SKM-1 (cell line): ENCODE data around the gene CHDH.
A peak's percentile ranks its signal among the peaks of the same experiment; 100 is the strongest.

ENCODE experiments used
- DNase-seq: peaks from one replicate; lab custom pipeline; 2025; ENCODE audit not compliant: unreplicated experiment; lab: John Stamatoyannopoulos, UW

The CHDH gene

DNA sequence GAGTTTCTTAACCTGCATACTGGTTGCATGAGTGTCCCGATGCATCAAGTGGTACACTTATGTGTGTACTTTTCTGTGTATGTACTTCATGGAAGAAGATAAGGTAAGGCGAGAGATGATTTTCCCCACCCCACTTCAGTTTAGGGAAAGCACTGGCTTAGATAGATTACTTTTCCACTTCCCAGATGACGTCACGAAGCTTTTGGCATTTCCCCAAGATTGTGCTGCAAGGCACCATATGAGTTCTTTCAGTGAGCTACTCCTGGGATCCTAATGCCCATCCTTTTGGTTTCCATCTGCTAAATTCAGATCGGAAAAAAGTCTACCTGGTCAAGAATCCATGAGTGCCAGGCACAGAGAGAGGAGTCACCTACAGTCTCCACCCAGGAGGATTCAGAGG lies 4.7 kb upstream of the CHDH start:
- no peak for DNase-seq

DNA sequence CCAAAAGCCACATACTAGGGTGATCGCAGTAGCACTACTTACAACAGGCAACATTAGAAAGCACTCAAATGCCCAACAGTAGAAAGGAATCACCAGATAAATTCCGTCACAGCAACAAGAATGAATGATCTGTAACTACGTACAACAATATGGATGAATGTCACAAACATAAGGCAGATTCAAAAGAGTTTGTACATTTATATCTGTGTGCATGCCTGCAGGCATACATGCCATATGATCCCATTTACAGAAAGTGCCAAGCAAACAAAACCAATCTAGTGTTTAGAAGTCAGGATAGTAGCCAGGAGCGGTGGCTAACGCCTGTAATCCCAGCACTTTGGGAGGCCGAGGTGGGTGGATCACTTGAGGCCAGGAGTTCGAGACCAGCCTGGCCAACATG lies 3.7 kb upstream of the CHDH start:
- no peak for DNase-seq

DNA sequence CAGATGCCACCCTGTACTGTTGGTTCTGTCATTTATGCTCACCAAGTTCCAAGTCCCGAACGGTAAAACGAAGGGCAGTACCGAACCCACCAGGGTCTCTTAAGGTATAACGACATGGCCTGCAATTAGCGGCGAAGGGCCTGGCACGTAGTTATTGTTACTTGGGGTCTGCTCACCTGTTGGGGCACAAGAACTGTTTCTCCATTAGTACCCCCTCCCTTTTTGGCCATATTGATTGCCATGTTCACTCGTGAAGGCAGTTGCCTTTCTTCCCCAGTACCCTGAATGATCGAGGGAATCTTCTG lies 584 bp upstream of the CHDH start:
- DNase-seq, result no peak

DNA sequence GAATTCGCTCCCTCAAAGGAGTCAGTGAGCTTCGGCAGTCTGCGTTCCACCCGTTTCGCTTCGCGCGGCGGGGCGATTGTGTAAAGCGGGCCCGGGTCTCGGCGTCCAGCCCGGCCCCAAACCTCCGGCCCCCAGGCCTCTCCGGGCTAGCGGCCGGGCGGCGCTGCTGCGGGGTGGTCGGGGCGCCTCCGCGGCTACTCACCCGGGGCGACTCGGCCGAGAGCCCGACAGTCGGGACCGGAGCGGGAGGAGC lies 412 bp downstream of the CHDH start:
- DNase-seq, result no peak

DNA sequence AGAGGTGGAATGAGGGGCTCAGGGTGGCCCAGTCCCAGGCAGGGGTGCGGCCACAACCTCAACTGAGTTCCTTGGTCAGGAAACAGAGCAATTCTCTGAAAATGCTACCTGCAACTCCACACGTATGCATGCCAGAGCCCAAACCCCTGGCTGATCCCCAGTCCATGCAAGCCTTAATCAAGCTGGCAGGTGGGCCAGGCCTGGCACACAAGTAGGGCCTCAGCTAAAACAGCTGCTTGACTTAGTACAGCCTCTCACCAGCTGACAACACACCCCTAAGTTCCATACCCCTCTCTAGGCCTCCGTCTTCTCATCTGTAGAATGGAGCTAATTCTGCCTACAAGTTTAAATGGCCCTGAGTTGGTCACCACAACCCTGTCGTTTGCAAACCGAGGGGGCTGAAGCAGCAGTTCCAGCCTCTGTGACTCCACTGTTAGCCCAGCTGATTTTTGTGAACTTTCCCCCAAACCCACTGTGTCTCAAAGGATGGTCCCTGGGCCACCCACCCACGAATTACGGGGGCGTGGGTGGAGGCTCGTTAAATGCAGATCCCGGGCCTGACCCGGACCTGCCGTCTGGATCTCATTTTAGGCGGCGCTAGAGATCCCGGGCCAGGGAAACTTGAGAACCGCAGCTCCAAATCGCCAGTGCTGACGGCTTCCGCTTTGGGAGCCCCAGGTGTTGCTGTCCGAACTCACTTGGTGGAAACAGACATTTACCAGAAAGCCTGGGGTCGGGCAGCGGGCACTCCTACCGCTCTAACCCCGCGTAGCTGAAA lies 927 bp downstream of the CHDH start:
- peak; percentile 15 for DNase-seq

DNA sequence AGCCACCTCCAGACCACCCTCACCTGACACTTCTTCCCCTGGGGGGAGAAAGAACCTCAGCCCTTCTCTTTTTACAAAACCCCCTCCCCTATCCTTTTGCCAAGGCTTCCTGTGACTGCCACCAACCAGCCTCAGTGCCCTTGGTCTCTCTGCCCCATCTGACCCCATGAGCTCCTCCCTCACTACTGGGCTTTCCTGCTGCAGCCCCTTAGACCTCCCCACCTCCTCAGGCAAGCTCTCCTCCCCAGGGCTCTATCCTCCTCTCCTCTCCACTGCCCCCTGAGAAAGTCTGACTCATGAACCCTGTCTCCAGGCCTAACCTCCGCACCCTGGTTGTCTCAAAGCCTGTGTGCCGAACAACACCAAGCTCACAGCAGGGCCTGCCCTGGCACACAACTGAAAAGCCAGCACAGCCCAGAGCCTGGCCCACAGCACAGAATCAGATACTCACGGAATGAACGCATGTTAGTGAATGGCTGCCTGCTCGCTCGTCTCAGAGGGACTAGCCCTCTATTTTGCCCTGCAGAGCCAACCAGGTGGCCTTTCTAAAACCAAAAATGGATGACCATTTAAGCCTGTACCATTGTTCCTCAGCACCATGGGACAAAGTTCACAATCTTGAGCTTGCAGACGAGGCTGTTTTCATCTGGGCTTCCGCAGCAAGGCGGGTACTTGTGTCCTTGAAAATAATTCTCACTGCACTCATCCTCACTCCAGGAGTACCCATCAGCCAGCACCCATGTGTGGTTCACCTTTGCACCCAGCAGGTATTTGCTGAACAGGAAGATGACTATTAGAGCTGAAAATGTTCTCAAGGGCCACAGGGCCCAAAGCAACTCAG lies 1.7 kb downstream of the CHDH start:
- DNase-seq, result no peak

DNA sequence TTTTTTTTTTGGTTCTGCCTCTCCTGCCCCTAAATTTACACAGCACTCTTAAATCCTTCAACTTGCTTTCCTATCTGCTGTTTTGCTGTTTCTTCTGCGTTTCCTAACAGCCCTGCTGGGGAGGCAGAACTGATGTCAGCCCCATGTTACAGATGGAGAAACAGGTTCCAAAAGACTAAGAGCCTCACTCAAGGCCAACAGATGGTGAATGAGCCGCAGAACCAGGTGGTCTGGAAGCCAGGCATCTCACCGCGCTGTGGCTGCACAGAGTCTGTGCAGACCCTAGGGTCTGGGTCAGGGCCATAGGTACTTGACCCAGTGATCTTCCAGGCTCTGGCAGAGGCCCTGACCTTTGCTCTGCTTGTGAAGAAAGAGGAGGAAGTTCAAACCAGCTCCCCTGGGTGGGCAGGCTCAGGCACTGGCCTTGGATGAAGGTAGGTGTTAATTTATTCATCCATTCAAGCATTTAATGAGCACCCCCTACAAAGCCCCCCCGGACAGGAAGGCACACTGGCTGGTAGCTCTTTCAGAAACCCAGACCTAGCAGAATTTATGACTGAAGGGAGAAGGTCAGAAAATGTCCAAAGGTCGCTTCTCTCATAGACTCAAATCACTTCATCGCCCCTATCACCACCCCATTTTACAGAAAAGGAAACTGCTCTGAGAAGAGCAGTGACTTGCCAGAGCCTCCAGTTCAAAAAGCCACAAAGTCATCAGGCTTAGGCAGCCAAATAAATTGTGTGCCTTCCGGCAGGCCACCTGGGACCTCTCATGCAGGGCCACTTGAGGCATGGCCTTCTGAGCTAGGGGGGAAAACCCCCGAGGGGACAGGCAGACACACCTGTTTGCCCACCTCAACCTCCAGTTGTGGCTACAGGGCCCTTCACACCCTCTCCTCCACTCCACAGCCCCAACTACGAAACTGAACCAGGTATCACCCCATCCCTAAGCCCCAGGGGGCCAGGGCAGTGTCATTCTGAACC lies 2.7 kb downstream of the CHDH start:
- DNase-seq, result no peak

DNA sequence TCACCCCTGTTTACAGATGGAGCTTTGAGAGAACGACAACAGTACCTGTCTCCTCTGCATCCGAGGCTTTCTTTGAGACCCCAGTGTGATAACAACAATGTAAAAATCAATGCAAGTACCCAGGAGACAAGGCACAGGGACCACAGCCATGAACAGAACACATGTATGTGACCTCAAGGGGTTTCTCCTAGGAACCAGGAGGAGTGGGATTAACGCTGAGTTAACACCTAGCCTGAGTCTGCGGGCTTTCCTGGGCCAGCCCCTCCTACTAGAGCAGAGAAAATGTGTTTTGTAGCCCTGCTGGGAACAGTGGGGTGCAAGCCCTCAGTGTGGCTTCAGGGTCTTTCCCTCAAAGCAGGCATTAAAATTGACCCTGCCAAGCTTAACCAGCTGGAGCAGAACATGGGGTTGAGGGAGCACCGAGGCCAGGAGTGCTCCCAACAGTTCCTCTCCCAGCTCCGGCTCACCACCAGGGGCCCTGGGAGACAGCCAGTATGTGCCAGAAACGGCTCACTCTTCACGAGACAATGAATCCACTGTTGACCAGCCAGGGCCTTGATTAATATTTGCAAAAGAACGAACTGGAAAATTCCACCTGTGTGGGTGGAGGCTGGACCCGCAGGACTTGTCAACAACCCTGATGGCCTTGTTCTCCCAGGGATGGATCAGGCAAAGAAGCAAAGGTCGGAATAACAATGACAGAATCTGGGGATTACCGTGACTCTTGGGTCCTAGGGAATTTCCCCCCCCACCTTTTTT lies 3.6 kb downstream of the CHDH start:
- no peak for DNase-seq

DNA sequence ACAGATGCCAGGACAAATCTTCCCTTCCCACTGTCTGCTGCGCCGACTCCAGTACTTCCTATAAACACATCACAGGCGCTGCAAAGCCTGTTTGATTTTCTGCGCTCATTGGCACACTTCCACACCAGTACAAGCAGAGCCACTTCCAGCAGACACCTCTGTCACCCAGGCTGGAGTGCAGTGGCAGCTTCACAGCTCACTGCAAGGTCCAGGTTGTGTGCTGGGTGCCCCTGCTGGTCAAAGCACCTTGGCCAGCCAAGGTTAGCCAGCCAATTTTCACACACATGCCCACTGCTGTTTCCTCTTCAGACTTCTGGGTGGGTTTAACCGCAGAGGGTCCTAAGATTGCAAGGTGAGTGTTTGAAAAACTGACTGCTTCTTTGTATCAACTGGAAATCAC lies 4.9 kb downstream of the CHDH start:
- DNase-seq, result no peak

DNA sequence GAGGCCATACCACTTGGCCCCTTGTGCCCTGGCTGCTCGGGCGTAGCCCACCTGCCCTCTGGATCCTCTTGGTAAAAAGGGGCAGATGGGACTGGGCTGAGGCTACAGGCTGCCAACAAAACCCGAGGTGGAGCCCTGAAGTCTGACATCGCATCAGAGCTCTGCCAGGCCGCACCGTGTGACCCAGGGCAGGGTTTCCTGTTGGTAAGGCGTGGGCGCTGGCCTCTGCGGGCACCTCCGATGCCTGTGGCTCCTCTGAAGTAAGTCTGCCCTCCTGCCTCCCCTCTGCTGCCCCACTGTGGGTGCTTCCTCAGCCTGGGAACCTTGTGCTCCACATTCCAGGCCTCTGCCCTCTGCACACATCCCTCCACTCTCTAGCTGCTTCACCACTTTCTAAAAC lies 8.9 kb downstream of the CHDH start:
- no peak for DNase-seq

DNA sequence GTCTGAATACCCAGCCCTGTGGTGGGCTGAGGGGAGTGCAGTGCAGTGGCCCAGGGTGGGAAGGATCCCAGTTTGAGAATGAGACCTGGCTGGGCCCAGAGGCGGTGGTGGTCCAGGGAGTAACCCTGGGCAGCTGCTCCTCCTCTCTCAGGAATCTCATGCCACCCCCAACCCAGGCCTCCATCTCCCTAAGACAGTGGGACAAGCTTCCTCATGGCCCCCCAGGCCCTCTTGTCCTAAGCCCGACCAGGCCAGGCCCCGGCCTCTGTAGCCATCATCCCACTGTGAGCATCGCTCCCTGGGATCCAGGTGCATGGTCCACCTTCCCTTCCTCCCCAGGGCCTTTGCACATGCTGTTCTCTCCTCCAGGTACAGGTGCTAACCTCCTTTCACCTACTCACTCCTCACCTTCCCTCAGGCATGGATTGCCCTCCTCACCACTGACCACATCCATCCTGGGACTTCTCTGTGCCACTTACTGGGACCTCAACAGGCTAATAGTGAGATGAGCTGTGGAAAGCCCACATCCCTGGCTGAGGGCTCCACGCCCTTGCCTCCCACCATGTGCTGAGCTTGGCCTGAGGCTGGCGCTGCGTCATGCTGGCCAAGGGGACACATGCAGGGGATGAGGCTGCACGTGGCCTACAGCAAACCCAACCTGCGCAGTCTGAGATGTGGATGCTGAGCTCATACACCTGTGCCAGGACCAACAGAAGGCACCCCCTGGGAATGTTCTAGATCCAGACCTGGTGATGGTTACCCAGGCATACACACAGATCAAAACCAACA lies 9.9 kb downstream of the CHDH start:
- DNase-seq, result no peak

DNA sequence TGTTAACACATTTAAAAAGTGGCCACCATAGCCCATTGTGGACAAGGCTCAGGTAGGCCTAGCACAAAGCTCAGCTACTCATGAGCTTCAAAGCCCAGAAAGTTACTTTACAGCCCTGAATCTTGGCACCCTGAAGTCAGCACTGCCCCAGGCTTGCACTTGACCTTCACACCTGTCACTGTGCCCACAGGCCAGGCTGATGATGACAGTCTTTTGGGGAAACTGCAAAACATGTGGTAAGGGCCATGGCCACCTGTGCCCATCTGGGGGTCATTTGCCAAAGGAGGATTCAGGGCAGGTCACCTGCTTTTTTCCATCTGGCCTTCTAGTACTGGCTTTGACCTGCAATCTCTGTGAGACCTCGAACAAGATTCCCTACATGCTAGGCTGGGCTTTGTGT lies 11.0 kb downstream of the CHDH start:
- DNase-seq, result no peak

DNA sequence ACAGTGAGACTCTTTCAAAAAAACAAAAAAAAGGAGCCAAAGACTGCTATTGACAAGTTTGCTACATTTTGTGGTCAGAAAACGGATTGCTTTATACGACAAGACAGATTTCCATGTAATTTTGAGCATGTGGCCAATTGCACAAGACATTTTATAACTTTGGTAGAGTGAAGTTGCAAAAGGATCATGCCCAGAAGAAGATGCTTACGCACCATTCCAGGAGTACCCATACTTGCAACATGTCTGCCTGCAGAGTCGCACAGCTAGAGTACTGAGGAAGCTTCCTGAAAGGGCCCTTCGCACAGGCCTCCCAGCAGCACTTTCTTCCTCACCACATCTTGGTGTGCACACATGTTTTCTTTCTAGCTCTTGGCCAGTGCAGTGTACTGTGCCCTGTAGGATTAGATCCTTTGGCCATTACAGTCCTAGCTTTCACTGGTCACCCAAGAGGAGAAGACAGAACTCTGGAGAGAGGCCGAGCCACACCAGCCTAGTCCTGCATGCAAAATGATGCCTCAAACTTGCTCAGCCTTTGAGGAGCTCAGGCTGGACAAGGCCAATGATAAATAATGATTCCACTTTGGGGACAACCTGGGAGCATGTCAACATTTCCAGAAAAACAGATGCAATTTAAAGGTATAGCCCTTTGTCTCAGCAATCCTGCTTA lies 11.7 kb downstream of the CHDH start:
- peak; percentile 31 for DNase-seq

DNA sequence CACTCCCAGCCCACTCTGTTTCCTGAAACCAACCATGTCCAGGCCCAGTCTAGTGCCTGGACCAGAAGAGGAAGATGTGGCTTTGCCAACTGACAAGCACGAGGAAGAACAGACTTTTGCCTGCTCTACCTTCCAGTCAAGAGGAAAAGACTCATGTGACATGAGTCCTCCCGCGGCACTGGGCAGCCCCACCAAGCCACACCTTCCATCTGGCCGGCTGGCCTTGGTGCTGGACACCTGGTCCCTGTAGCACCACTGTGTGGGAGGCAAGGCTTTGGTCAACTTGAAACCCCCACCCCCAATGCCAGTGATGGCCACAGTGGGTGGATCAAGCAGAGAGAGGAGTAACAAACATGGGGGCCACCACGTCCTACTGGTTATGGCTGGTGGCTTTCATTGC lies 12.5 kb downstream of the CHDH start:
- DNase-seq, result no peak

DNA sequence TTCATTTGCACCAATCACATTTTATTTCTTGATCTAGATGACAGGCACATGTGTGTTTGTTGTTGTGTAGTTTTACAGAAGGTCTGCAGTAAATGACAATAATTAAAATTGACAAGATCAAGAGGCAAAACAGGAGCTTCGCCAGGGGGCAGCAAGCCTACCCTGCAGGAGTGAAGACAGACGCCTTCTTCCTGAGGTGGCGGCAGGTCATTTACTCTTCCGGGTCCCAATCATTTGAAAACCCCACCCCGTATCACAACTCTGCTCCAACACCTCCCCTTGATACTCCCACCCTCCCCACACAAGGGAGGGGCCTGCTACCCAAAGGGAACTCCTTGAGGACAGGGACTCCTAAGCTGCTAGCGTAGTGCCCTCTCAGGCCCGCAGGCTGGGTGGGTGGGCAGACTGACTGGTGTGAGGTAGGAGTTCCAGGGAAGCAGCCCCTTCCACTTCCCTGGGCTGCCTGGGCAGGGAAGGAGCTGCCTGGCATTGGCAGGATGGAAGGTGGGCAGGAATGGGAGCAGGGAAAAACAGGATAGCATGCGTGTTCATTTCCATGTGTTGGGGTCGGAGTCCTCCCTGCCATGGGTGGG lies 13.1 kb downstream of the CHDH start:
- no peak for DNase-seq

DNA sequence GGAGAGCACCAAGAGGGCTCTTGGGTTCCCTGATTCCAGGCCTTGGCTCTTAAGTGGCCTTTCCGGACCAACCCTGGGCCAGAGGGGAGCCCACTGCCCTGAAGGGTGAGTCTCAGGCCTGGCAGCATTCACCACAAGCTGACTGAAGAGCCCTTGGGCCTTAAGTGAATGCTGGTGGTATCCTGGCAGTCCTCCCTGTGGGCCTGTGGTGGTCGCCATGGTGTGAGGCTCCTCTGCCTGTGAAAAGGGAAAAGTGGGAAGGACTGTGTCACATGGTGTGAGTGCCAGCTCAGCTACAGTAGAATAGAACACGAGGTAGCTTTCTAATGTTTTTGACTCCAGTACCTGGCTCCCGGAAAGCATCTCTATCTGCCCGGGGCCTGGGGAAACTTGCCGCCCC lies 15.3 kb downstream of the CHDH start:
- no peak for DNase-seq

DNA sequence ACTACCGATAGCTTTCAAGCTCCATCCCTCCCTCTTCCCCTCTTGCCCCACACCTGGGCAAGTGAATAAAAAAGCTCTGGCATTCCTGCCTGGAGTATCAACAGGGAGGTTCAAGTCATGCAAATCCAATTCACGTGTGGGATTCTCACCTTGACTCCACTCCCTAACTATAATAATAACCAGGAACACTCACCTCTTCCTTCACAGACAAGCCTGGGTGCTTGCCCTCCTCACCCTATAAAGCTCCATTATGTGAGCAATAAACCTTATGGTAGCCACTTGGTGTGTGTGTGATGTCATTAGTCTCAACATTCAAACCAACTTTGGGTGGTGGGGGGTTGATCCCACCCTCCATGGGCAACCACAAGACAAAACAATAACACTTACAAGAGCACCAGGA lies 16.6 kb downstream of the CHDH start:
- DNase-seq, result no peak

DNA sequence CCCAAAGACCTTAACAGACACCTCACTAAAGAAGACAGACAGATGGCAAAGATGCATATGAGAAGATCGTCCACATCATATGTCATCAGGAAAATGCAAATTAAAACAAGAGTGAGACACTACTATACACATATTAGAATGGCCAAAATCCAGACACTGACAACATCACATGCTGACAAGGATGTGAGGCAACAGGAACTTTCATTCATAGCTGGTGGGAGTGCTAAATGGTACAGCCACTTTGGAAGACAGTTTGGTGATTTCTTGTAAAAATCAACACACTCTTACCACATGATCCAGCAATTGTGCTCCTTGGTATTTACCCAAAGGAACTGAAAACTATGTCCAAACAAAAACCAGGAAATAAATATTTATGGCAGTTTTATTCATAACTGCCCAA lies 17.6 kb downstream of the CHDH start:
- DNase-seq, result no peak

DNA sequence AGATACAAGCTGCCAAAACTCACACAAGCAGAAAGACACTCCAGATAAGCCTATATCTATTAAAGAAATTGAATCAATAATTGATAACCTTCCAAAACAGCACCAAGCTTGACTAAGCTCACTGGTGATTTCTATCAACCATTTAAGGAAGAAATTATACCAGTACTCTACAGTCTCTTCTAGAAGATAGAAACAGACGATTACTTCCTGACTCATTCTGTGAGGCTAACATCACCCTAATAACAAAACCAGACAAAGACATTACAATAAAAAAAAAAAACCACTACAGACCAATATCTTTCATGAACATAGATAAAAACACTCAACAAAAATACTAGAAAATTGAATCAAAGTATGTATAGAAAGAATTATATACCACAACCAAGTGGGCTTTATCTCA lies 20.2 kb downstream of the CHDH start:
- DNase-seq, result no peak
